Thoracic aorta (tissue), 2 donors: ENCODE results near the gene SHMT2. TPM values are rescaled to one million over a fixed set of nuclear protein-coding genes. Genes with fewer than 3 reads are reported as not detected.

Experiments
- ATAC-seq: fragments of 150-250 bp; one replicate; pipeline ENCODE4 v1.8.0; 2017; ENCODE audit warnings: low read depth; ENCODE audit not compliant: insufficient number of reproducible peaks, low FRiP score
- DNase-seq: peaks from one replicate; pipeline ENCODE4 v3.0.0-alpha.2; 2020; ENCODE audit warnings: low spot score
- H3K27ac ChIP-seq, 2 donors: fragments of 200-600 bp; sonication (generic); 1 replicate in 1 of 2; 2 replicates in 1 of 2; pipeline ENCODE4 v1.5.1; 2016; ENCODE audit warnings: mild to moderate bottlenecking in 2 of 2, moderate library complexity in 2 of 2
- H3K27me3 ChIP-seq: fragments of 200-600 bp; sonication (generic); replicated peaks from 2 replicates; pipeline ENCODE4 v1.6.0; 2016; ENCODE audit warnings: mild to moderate bottlenecking; ENCODE audit not compliant: insufficient read depth
- H3K36me3 ChIP-seq: fragments of 200-600 bp; sonication (generic); one replicate; pipeline ENCODE4 v1.5.1; 2016
- H3K4me1 ChIP-seq, 2 donors: fragments of 200-600 bp; sonication (generic); 1 replicate in 1 of 2; 2 replicates in 1 of 2; pipeline versions ENCODE4 v1.5.1 to v1.6.0; 2016; ENCODE audit warnings: low read depth in 2 of 2, mild to moderate bottlenecking in 1 of 2; ENCODE audit not compliant: control insufficient read depth in 1 of 2
- H3K4me3 ChIP-seq: fragments of 200-600 bp; sonication (generic); 2 replicates; pipeline ENCODE4 v1.5.1; 2016; ENCODE audit warnings: mild to moderate bottlenecking
- H3K9me3 ChIP-seq: fragments of 200-600 bp; sonication (generic); 2 replicates; pipeline ENCODE4 v1.5.1; 2016
- total RNA-seq, 2 donors: library from RNA; depleted of rRNA; stranded (reverse); fragments of >200 nt; gene quantifications; one replicate each; pipeline versions ENCODE4 v1.1.0 to v1.2.3, GENCODE V29; 2016
- TF ChIP-seq, protein P1 (sequence below): fragments of 200-600 bp; sonication (generic); IDR thresholded peaks from one replicate; pipeline ENCODE4 v1.5.1; 2019; ENCODE audit warnings: antibody characterized with exemption

Gene SHMT2
- total RNA-seq: 10 to 100 TPM; 57.3 to 60.4 TPM

DNA sequence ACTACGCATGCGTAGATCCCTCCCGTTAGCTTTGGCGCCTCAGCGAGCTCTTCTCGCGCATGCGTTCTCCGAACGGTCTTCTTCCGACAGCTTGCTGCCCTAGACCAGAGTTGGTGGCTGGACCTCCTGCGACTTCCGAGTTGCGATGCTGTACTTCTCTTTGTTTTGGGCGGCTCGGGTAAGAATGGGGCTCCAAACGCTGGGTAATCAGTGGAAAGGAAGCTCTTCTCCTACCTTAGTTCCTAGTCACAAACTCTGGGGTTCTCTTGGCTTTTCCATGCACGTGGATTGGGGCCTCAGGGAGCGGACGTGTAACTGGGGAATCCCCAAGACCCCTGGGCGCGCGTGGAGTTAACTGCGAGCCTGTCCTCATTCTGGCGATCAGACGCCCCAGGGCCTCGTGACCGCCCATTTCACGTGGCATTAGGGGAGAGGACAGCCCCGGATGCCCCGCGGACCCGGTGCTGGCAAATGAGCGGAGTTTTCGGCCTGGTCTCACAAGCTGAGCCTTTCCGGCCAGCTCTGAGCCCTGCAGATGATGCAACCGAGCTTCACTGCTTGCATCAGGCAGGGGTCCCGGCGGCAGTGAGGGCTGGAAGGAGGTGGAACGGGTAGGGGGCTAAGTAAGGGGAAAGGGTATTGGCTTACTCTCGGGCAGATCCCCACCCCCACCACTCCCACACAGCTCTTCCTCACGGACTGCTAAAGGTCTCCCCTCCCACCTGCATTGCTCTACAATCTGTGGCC lies at the start of gene SHMT2:
Gene SHMT2, plus strand, starts transcription at position 78 of the 747 bp plus-strand sequence. Its CDS starts 68 bp downstream, at position 146.
- Histone ChIP-seq H3K27ac (peak within 1 kb of the TSS; percentile 54 to 84), H3K36me3 (peaks cover 18% of the 10 kb centered on the region), H3K4me1 (peaks cover 10 to 27% of the 10 kb centered on the region in 2 donors), H3K27me3 (peaks cover 4% of the 10 kb centered on the region), H3K4me3 (peak within 1 kb of the TSS; percentile 76), H3K9me3 (no peaks in the 10 kb centered on the region)
- DNase-seq (peak; percentile 76), ATAC-seq (peak; percentile 80)
- TF ChIP-seq, protein P1, sequence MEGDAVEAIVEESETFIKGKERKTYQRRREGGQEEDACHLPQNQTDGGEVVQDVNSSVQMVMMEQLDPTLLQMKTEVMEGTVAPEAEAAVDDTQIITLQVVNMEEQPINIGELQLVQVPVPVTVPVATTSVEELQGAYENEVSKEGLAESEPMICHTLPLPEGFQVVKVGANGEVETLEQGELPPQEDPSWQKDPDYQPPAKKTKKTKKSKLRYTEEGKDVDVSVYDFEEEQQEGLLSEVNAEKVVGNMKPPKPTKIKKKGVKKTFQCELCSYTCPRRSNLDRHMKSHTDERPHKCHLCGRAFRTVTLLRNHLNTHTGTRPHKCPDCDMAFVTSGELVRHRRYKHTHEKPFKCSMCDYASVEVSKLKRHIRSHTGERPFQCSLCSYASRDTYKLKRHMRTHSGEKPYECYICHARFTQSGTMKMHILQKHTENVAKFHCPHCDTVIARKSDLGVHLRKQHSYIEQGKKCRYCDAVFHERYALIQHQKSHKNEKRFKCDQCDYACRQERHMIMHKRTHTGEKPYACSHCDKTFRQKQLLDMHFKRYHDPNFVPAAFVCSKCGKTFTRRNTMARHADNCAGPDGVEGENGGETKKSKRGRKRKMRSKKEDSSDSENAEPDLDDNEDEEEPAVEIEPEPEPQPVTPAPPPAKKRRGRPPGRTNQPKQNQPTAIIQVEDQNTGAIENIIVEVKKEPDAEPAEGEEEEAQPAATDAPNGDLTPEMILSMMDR: no peak

DNA sequence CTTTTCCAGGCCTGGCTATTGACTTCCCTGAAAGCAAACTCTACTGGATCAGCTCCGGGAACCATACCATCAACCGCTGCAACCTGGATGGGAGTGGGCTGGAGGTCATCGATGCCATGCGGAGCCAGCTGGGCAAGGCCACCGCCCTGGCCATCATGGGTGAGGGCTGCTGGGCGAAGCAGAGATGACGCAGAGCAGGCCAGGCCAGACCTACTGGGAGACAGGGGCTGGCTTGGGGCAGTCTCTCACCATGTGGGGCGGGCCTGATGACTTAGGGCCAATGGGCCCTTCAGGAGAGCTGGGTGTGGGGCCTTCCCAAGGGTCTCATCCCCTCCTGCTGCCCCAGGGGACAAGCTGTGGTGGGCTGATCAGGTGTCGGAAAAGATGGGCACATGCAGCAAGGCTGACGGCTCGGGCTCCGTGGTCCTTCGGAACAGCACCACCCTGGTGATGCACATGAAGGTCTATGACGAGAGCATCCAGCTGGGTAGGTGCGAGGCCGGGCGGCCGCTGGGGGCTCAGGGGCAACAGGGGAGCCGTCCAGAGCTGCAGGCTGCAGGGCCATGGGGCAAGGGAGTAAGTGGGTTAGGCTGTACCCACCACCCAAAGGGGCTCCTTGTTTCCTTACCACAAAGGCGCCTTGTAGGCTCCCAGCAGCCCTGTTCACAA lies 49.1 kb upstream of the SHMT2 start:
- H3K27ac ChIP-seq: no peak overlapping the region
- TF ChIP-seq, protein P1: no peak
- H3K36me3 ChIP-seq: peaks cover 80% of the 10 kb centered on the region
- no peak overlapping the region for H3K4me3 ChIP-seq
- DNase-seq (no peak), ATAC-seq (no peak)
- H3K9me3 ChIP-seq: no peaks in the 10 kb centered on the region
- no peaks in the 10 kb centered on the region for H3K27me3 ChIP-seq
- H3K4me1 ChIP-seq: peaks cover 0 to 3% of the 10 kb centered on the region in 2 donors

DNA sequence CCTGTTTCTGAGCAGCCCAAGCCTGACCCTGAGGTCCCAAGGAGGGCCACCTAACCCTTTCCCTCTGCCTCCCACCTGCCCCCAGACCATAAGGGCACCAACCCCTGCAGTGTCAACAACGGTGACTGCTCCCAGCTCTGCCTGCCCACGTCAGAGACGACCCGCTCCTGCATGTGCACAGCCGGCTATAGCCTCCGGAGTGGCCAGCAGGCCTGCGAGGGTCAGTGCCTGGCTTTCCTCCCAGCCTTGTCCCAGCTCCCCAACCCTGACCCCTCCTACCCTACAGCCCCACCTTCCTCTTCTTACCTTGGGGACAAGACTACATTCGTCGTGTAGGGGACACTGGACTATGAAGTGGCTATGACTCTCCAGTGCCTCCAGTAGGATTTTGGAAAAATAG lies 48.4 kb upstream of the SHMT2 start:
- ATAC-seq (no peak), DNase-seq (no peak)
- Histone ChIP-seq H3K4me1 (no peaks in the 10 kb centered on the region), H3K9me3 (no peaks in the 10 kb centered on the region), H3K27ac (no peak overlapping the region), H3K36me3 (peaks cover 84% of the 10 kb centered on the region), H3K27me3 (no peaks in the 10 kb centered on the region), H3K4me3 (no peak overlapping the region)
- TF ChIP-seq, protein P1: no peak

DNA sequence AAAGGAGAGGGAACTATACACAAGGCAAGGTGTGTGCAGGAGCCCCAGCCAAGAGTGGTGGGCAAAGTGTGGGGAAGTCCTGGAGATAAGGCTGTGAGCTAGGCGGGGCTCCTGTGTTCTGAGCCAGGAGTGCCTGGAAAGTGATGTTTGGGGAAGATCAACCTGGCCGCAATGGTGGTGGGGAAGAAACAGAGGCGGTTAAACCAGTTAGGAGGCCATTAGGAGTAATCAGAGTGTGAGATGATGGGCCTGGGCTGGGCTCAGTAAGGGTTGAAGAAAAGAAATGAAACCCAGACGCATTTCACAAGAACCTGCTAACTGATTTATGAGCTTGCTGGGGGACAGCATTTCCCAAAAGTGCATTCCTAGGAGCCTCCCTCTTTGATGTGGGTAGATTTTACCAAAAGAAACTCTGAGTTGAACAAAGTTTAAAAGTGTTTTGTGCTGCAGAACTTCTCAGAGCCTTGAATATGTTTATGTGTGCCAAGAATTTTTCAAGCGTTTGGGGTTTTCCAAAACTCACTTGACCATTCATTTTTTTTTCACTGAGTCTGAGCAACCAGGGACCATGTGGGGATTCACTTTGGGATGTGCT lies 47.9 kb upstream of the SHMT2 start:
- no peaks in the 10 kb centered on the region for H3K4me1 ChIP-seq
- TF ChIP-seq, protein P1: no peak
- no peaks in the 10 kb centered on the region for H3K27me3 ChIP-seq
- ATAC-seq (no peak), DNase-seq (no peak)
- no peak overlapping the region for H3K27ac ChIP-seq
- peaks cover 84% of the 10 kb centered on the region for H3K36me3 ChIP-seq
- no peak overlapping the region for H3K4me3 ChIP-seq
- no peaks in the 10 kb centered on the region for H3K9me3 ChIP-seq

DNA sequence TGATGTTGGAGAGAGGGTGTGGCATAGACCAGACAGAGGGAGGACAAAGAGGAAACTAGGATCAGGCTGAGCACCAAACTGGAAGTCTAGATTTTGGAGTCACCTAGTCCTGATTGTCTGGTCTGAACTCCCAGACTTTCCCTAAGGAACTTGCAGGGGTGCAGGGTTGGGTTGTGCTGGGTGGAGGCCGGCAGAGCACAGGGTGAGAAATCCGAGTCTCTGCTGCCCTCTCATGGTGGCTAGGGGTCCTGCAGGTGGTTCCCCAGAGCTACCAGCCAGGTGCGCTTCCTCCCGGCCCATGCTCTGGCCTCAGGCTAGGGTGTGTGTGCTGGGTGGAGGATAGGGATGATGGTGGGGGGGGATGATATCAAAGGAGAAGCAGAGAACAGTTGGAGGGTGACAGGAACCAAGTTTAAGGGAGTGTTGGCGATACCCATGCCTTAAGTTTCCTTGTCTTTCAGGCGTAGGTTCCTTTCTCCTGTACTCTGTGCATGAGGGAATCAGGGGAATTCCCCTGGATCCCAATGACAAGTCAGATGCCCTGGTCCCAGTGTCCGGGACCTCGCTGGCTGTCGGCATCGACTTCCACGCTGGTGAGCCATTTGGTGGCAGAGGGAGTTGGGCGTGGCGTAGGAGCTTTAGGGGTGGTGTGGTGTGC lies 46.5 kb upstream of the SHMT2 start:
- ATAC-seq (peak; percentile 38), DNase-seq (no peak)
- Histone ChIP-seq H3K27ac (no peak overlapping the region), H3K36me3 (peaks cover 84% of the 10 kb centered on the region), H3K9me3 (no peaks in the 10 kb centered on the region), H3K4me3 (no peak overlapping the region), H3K4me1 (no peaks in the 10 kb centered on the region), H3K27me3 (no peaks in the 10 kb centered on the region)
- TF ChIP-seq, protein P1: peak; percentile 87
